Activated CD4-positive, alpha-beta T cell treated with anti-CD3 and anti-CD28 coated beads, Interleukin-2, amount 50 U/mL, for 16 hours (primary cell): ENCODE data around the gene FUT1.
"Not testable (repeated sequence)": the region's sequence is repeated elsewhere in the genome, so short reads cannot be mapped to it uniquely, and the experiment has no call there.

Source experiments
- DNase-seq: peaks from one replicate; pipeline ENCODE4 v3.0.0-alpha.2; 2020

The FUT1 gene

DNA sequence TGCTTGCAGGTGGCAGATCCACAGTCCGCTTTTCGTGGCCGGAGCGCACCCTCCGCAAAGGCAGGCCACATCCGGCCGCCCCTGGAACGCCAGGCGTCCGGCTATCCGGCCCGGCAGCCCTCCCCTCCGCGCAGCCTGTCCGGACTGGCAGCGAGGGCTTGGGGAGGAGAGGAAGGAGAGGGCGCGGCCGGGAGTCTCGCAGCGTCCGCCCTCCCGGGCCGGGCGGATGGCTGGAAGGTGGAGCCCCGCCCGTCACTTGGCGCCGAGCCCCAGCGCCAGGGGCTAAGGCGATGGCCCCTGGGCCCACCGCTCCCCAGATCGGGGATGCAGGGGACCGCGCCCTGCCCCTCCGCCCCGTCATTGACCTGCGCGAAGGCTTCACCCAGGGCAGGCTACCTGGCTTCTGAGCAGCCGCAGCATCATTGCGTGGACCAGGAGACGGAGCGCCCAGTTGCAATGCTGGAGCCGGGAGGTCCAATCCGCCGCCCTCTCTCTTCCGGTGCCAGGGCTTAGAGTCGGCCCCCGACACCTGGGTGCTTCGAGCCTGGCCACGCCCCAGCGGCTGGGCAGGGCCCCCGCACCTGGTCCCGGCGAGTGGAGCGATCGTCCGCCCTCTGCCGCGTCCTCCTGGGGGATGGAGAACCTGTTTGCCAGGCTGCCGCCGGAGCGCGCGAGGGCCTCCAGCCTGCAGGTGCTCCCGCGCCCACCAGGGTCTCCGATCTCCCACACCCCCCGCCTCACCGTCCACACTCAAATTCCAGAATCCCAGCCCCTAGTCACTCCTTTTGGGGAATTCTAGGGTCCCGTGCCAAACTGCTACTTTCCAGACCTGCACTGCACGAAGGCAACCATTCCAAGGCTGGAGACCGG, at the start of gene FUT1:
Gene FUT1 (minus strand): TSS at position 146 of the 870 bp plus-strand sequence. CDS start 1,360 bp downstream, outside the sequence.
- DNase-seq, result no peak

DNA sequence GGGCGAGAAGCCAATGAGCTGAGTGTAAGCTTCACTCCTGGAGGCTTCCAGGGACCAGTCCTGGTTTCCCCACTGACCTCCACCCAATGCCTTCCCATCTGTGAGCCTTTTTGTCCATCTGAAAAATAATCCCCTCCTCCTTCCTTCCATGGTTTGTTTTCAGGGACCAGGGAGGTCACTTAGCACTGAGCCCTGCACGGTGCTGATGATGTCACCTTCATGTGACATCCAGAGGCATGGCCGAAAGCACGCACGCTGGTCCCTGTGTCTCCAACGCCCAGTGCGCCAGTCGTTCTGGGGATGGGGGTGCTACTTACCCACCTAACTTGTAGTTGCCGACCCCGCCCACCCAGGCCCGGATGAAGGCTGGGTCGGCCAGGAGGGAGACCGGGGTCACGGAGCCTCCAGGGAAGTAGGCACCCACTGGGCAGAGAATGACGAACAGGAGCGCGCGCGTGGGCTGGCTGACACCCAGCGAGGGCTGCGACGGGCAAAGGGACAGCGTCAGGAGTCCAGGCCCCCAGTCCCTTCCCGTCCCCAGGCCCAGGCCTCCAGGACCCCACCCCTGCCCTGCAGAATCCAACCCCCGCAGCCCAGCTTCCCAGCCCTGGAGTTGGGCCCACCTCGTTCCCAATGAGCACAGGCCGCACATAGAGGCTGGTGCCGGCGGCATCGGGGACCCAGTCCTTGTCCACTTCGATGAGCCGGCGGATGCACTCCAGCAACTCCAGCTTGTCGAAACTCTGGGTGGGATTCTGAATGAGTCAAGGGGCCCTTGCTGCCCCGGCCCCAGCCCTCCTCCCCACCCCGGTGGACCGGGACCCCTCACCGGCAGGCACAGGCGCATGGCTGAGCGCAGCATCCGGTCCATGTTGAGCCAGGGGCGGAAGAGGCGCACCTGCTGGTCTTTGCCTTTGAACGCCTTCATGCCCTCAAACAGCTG, 47.2 kb upstream of the FUT1 start:
- no peak for DNase-seq

DNA sequence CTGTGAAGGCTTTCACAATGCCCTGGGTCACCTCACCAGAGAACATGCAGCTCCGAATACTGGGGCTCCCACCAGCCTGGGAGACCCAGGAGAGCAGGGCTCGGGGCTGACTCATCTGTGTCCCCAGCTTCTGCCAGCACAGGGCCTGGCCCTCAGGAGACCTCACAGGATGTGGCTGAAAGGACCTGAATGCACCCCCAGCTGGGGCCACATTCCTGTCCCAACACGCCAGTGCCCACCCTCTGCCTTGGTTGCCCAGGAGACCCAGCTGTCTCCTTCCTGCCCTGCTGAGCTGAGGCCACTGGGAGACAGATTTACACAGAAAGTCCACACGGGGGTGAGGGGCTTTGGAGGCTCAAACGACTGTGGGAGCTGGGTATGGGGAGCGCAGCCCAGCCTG, 46.5 kb upstream of the FUT1 start:
- no peak for DNase-seq

DNA sequence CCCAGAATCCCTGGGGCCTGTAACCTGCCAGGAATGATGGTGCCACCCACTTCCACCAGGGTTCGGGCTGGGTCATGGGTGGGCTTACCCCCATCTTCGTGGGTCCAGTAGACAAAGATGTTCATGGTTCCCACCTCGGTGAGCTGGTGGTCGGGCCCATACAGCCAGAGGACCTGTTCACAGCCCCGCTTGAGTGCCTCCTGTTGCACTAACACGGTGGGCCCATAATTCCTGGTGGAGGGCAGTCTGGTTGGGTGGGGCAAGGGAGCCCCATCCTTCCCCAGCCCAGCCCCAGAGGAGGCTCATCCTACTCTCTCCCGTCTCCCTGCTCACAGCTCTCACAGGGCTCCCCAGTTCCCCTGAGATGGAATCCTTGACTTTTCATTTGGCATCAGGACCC, 44.7 kb upstream of the FUT1 start:
- no peak for DNase-seq

DNA sequence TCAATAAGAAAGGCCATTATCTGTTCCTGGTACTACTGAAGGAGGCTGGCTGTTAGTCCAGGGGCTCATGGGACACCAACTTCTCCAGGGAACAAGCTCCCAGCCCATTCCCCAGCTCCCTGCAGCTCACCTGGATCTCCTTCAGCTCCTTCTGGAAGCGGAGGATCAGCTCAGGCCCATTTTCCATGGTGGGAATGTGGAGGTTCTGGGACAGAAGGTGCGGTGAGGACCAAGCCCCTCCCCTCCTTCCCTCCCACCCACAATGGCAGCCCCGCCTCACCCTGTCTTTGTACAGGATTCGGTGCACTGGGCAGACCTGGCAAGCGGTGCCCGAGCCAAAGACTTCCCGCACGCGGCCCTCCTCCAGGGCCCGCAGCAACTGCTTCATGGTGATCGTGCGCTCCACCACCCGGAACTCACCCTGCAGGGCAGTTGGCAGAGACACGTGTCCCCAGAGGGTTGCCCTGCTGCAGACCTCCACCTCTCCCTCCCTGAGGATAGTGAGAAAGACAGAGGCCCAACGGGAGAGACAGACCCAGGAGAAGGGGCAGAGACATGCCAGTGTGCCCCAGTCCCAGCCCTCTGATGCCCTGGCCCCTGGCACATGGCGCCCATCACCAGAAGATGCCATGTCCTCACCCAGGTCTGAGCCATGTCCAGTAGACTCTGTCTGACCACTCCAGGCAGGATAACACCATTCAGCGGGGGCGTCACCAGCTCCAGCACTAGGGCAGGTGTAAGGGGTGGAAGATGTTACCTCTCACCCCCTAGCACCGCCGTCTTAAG, 44.0 kb upstream of the FUT1 start:
- no peak for DNase-seq

DNA sequence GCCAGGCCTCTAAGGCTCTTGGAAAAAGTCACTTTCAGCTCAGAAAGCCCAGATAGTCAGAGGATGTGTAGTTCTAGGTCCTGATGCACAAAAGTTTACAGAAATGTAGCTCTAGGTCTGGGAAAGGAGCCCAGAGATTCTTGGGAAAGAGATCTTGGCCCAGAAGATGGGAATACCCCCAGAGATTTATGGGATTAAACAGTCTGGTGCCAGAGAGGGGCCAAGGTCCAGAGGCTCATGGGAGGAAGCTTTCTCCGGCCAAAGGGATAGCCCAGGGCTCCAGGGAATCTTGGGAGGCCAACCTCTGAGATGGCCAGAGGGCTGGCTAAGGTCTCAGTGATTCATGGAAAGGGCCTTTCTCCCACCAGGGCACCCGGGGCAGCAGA, 43.2 kb upstream of the FUT1 start:
- DNase-seq, result no peak

DNA sequence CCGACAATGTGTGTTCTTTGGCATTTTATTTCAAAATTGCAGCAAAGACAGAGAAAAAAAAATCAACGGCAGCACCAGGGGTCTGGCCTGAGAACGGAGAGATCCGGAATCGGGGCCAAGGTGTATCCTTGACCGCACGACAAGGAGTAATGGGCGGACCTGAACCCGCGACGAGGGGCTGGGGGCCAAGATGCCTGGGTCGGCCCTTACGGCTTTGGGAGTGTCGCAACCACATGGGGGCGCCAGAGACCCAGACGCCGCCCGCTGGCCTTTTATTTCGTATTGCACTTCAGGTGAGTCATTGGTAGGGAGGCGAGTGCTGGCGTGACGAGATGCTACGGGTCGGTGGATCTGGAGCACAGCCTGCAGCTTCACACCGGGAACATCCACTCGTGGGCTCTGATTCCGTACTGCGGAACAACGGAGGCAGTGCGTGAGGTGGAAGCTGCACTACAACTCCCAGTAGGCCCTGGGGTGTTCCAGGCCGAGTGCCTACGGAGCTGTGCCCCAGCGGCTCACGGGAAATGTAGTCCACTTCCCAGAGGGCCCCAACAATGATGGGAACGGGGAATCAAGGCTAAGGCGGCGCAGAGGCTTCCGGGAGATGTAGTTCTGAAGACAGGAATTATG, 42.7 kb upstream of the FUT1 start:
- peak; percentile 90 for DNase-seq

DNA sequence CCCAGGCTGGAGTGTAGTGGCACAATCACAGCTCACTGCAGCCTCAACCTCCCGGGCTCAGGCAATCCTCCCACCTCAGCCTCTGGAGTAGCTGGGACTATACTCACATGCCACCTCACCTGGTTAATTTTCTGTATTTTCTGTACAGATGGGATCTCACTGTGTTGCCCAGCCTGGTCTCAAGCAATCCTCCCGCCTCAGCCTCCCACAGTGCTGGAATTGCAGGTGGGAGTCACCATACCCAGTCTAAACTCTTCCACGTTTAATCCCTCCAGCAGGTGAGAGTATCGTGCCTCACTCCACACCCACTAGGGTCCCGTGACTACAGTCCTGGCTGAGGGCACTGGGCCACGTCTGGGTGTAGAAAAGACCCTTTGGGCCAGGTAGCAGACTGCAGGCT, 41.9 kb upstream of the FUT1 start:
- no peak for DNase-seq

DNA sequence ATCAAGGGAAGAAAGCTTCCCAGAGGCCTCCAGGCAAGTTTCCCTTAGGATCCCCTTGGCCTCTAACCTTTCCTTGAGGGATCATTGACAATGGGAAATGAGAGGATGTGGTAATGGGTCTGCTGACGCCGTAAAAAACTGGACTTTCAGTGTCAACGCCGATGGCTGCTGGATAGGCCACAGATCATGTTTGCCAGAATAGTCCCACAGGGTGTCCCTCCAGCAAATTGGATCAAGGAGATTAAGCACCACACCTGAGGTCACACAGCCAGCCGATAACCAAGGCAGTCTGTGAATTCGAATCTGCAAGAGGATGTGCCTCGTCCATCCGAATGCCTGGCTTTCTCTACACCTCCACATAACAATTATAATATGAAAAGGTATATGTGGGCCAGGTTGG, 40.8 kb upstream of the FUT1 start:
- DNase-seq, result no peak

DNA sequence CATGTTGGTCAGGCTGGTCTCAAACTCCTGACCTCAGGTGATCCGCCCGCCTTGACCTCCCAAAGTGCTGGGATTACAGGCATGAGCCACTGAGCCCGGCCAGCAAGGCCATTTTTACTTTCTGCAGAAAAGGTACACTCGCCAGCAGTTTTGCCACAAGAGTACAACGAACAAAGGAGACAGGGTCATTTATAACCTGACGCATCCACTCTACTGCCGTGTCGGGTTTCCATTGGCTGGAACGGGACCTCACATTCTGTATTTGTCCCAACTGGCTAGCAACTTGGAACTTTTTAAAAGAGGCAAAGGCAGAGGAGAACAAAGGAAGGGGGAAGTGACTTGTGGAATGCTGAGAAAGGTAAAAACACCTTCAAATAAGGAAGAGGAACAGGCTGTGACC, 34.9 kb upstream of the FUT1 start:
- DNase-seq, result not testable (repeated sequence)

DNA sequence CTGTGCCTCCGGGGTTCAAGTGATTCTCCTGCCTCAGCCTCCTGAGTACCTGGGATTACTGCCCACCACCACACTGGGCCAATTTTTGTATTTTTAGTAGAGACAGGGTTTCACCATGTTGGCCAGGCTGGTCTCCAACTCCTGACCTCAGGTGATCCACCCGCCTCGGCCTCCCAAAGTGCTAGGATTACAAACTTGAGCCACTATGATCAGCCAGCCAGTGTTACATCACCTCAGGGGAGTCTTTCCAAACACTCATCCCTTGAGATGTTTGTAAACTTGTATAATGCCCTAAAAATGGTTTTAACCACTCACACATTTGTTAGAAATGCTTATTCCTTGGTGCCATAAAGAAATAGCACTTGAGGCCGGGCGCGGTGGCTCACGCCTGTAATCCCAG, 34.0 kb upstream of the FUT1 start:
- not testable (repeated sequence) for DNase-seq

DNA sequence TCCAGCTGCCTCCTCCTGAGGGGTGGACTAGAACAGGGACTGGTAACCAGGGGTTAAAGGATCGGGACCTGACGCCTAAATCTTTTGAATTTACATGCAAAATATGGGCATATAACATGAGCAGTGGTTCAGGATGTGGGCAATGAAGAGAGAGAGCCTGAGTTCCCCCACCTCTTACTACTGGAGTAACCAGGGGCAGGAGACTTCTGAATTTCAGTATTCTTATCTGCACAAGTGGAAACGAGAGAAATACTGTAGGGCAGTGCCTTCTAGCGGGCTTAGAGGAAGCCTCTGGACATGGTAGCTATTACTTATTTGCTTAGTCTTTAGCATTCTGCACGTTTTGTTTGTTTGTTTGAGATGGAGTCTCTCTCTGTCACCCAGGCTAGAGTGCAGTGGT, 32.1 kb upstream of the FUT1 start:
- DNase-seq, result no peak

DNA sequence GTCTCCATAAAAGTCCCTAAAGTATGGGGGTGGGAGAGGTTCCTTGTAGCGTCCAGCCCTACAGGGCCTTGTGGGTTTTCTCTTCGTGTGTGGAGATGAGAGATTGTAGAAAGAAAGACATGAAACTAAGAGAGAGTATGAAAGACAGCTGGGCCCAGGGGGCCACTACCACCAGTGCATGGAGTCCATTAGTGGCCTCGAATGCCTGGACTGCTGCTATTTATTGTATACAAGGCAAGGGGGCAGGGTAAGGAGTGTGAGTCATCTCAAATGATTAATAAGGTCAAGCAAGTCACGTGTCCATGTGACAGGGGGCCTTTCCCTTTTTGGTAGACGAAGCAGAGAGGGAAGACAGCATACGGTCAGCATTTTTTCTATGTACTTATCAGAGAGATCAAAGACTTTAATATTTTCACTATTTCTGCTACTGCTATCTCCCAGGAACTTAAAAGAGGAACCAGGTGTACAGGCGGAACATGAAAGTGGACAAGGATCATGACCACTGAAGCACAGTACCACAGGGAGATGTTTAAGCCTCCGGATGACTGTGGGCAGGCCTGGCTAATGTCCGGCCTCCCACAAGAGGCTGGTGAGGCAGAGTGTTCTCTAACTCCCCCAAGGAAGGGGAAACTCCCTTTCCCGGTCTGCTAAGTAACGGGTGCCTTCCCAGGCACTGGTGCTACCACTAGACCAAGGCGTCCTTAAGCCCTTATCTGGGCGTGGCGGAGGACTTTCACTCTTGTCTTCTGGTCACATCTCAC, 28.4 kb upstream of the FUT1 start:
- DNase-seq, result no peak

DNA sequence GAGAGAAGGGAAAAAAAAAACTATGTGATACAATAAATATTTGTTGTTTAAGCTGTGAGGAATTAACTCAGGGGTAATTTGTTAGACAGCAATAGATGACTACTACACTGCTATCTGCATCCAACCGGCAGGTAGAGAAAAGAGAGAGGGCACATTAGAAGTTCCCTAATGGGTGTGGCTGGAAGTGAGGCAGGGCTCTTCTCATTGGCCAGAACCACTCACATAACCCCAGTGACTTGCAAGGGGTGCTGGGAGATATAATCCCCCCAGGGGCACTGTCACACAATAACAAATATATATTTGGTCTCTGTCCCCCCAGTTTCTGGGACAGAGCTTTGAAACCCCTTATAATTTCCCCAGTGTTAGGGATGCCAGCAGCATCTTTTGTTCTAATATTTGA, 27.2 kb upstream of the FUT1 start:
- no peak for DNase-seq

DNA sequence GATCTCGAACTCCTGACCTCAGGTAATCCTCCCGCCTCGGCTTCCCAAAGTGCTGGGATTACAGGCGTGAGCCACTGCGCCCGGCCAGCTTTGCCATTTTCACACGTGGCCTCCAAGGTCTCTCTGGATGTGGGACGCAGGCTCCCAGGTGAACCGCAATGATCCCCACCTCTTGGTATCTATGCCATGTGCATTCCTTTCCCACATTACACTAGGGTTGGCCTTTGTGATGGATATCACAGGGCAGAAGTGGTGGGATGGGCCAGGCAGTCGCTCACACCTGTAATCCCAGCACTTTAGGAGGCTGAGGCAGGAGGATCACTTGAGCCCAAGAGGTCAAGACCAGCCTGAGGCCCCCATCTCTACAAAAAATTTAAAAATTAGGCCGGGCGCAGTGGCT, 25.3 kb upstream of the FUT1 start:
- DNase-seq, result no peak

DNA sequence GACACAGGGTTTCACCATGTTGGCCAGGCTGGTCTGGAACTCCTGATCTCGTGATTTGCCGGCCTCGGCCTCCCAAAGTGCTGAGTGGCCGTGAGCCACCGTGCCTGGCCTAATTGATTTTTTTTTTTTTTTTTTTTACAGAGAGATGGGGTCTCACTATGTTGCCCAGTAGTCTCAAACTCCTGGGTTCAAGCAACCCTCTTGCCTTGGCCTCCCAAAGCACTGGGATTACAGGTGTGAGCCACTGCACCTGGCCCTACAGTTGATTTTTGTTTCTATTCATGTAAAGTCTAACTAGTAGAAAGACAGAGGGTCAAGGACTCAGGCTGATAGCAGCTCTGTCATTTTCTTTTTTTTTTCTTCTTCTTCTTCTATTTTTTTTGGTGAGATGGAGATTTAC, 24.7 kb upstream of the FUT1 start:
- no peak for DNase-seq

DNA sequence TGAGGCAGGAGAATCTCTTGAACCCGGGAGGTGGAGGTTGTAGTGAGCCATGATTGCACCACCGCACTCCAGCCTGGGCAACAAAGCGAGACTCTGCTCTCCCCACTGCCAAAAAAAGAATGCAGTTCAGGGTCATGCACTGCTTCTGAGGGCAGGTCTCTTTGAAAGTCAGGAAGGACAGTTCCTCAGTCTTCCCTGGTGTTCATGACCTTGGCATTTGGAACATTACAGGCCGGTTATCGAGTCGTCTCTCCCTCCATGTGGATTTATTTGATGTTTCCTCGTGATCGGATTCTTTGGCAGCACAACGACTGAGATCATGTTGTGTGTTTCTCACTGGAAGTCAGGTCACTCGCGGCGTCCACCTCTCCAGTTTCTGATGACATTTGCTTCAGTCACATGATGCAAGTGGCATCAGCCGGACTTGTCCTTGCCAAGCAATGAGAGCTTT, 20.1 kb upstream of the FUT1 start:
- DNase-seq, result no peak

DNA sequence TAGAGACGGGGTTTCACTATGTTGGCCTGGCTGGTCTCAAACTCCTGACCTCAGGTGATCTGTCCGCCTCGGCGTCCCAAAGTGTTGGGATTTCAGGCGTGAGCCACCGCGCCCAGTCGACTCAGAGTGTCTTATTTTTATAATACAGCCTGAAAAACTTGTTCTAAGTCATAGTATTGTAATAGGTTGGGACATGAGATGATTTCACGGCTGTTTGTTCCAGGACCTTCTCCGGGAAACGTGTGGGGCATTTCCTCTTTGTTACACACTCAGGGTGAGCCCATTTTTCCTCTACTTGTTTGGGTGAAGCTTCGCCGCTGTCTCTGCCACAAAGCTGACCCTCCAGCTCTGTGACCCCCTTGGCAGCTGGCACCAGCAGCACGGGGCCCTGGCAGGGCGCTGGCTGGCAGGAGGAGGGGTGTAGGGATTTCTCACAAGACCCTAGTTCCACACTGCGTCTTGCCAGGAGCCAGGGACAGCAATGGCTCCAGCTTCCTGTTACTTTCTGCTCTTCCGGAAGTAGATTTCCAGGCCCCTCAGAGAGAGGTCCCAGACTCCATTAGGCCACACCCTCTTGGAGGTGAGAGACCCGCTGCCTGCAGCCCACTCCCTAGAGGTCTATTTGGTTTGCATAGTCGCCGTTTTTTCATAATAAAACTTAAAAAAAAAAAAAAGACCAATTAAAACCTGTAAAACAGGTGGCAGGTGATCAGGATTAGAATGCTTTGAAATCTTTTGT, 18.5 kb upstream of the FUT1 start:
- no peak for DNase-seq

DNA sequence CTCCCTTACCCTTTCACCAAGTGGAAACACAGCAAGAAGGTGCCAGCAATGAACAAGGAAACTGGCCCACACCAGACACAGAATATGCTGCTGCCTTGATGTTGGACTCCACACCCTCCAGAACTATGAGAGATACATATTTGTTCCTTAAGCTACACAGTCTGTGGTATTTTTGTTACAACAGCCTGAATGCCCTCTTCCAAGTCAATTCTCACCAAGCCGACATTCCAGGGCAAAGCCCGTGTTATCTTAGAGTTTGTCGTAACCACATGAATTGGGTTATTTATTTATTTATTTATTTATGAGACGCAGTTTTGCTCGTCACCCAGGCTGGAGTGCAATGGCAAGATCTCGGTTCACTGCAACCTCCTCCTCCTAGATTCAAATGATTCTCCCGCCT, 17.8 kb upstream of the FUT1 start:
- DNase-seq, result no peak

DNA sequence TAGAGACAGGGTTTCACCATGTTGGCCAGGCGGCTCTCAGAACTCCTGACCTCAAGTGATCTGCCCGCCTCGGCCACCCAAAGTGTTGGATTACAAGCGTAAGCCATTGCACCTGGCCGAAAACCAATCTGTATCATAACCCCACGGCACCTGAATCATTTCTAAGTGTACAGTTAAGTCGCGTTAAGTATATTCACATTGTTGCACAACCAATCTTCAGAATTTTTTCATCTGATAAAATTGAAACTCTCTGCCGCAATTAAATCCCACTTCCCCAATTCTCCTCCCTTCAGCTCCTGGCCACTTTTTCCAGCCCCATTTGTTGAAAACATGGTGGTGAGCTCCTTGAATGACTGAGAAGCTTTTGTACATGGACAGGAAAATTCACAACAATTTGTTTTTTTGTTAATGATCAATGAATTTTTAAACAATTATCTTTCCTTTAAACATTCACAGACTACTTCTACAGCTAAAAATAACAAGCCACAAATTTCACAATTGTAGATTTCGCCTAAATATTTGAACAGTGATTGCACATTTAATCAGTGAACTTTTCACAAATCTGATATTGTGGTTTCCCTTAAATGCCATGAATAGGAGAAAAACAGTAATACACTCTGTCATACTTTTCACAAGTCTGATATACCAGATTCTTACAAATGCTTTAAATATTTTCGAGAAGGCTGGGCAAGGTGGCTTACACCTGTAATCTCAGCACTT, 16.7 kb upstream of the FUT1 start:
- no peak for DNase-seq
